Gastrocnemius medialis (tissue), 4 donors: ENCODE results near the gene LRFN2.

Experiments used
- CTCF ChIP-seq, 5 experiments: fragments of 450-650 bp in 3 of 5; fragments of 200-600 bp in 2 of 5; sonication (generic) in 2 of 5; IDR thresholded peaks in 4 of 5; conservative IDR thresholded peaks in 1 of 5; 1 replicate in 4 of 5; 2 replicates in 1 of 5; pipeline ENCODE4 v1.5.1; 2016 to 2019; ENCODE audit warnings: antibody characterized with exemption in 5 of 5, mild to moderate bottlenecking in 3 of 5, moderate library complexity in 3 of 5
- POLR2A ChIP-seq, 2 donors: fragments of 450-650 bp; IDR thresholded peaks; one replicate each; pipeline ENCODE4 v1.6.1; 2017; ENCODE audit warnings: antibody characterized with exemption in 2 of 2, mild to moderate bottlenecking in 2 of 2, moderate library complexity in 2 of 2

GRCh38 chr6:40379811-40380210 is 207.4 kb downstream of the LRFN2 start:
- TF ChIP-seq POLR2A (IDR thresholded peaks at IDR 0.05) (no peak), CTCF (IDR thresholded peaks at IDR 0.05 in 4 of 5, conservative IDR thresholded peaks at IDR 0.05 in 1 of 5) (no peak)
